HG02610 (cell line): ENCODE measurements around the gene TXNIP.
"Not testable (repeated sequence)": the region's sequence is repeated elsewhere in the genome, so short reads cannot be mapped to it uniquely, and the experiment has no call there.

Experiments used
- ATAC-seq: cut with Tn5 transposase; IDR thresholded peaks from one replicate; pipeline ENCODE4 v1.9.1; 2021; ENCODE audit warnings: mild to moderate bottlenecking, moderate library complexity; ENCODE audit not compliant: unreplicated experiment

The TXNIP gene, protein sequence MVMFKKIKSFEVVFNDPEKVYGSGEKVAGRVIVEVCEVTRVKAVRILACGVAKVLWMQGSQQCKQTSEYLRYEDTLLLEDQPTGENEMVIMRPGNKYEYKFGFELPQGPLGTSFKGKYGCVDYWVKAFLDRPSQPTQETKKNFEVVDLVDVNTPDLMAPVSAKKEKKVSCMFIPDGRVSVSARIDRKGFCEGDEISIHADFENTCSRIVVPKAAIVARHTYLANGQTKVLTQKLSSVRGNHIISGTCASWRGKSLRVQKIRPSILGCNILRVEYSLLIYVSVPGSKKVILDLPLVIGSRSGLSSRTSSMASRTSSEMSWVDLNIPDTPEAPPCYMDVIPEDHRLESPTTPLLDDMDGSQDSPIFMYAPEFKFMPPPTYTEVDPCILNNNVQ

DNA sequence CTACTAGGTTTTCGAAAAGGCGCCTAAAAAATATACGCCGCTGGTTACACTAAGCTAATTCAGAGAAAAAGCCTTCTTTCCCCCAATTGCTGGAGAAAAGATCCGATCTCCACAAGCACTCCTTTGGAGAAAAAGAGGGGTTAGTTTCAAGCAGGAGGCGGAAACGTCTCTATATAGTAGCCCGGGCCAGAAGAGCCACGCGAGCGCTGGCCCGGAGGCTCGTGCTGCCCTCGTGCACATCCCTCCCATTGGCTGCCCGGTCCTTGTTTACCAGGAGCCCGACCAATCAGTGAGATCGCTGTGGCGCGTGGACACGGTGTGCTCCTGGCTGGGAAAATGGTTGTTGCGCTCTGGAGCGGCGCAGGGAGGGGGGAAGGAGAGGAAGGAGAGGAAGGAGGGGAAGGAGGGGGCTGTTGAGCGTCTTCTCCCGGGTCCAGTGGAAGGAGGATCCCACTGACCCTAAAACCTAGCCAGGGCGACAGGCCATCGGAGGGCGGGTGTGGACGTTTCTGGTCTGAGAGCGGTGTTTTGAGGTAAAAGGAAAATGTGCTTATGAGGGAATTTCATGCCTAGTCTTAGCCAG is at the start of gene TXNIP:
TSS of gene TXNIP (minus strand) at position 147 of the 583 bp plus-strand sequence. CDS start 313 bp downstream, outside the sequence.
- peak; percentile 89 for ATAC-seq

DNA sequence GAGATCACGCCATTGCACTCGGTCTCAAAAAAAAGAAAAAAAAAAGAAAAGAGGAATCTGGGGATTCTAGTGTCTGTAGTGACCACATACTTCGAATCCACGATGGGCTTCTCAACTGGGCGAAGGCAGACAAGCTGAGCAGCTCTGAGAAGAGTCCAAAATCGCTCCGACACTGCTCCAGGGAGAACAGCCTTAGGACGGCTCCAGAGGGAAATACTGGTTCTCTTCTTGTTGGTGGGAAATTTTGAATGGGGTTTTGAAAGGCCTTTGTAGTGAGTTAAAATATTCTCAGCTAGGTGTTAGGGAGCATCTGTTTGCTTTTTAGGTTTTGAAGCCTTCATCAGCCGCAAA is 43.4 kb upstream of the TXNIP start:
- no peak for ATAC-seq

DNA sequence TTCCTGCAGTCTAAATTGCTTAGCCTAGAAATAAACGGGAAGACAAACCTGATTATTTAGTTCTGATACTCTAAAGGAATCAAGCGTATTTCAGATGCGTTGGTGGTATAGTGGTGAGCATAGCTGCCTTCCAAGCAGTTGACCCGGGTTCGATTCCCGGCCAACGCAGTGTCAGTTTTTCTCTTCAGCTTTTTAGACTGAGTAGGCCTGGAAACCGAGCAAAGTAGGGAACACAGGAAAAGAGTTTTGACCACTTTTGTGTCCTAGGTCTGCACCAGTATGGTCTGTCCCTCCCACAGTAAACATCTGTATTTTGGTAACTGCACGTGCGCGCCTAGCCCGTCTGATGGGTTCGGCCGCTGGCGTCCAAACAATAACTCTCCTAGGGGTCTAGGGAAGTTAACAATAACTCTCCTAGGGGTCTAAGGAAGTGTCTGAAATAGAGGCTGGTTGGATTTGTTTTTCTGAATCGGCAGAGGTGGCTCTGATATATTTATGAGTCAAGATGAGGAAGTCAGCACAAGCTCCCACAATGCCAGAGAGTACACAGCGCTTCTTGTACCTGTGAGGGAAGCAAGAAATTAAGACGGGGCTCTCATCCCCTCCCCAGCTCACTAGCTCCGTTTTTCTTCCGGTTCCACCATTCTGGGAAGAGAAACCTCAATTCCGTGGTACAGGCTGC is 40.7 kb upstream of the TXNIP start:
- ATAC-seq, result peak; percentile 36

DNA sequence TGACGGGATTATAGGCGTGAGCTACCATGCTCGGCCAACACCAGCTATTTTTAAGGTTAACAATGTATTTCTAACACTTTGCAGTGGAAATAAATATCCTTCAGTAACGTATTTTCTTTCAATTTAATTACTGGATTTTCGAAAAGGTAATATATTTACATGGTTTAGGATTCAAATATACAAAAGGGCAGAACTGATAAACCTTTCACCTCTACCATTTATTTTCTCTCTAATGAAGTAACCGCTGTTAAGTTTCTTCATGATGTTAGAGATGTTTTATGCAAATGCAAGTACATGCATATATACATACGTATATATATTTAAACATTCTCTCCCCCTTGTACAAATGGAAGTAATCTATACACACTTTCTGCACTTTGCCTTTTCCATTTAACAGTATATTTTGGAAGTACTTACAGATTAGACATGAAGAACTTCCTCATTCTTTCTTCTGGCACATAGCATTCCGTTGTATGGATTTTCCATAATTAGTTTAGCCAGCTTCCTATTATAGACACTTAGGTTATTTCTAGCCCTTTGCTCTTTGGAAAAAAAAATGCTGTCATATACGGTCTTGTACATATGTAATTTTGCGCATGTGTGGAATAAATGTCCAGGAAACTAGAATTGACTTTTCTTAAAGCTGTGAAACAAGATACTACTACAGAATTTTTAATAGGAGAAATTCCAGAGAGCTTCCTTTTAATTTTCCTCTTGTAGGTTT is 40.0 kb upstream of the TXNIP start:
- no peak for ATAC-seq

DNA sequence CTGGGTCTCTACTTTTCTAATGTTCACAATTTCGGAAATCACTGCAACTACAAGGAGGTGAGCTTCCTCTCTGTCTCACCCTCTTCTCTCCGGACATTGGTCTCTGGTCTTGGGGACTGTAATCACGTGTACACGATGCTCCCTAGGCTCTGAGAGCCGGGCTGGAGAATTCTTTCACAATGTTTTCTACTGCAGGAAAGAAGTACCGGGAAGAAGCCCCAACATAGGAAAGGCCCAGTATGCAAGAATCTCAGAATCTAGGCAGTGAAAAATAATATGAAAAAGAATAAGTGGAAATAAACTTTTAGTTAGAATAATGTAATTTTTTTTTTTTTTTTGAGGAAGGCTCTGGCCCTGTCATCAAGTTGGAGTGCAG is 38.7 kb upstream of the TXNIP start:
- ATAC-seq, result no peak

DNA sequence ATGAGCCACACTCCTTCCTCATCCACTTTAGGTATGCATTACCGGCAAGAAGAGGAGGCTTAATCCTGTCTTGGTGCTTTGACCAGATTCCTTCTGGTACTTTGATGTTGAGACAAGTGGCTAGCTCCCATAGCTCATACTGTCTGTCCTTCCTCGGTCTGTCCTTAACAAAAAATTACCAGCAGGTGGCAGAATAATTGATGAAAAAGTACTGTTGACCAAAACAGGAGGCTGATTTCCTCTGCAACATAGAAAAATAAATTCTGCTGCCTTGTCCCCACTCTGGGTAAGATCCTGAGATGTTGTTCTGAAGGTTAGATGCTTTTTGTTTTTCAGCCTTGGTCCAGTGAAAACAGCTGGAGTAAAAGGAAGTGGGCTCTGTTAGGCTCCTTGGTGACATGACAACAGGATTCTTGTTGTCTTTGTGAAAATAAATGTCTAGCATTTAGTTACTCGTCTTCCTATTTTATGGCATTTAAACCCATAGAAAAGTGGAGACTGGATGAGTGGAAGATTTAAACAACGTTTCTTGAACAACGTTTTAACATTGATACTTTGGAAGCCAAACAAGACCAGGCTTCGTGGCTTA is 36.3 kb upstream of the TXNIP start:
- ATAC-seq, result no peak

DNA sequence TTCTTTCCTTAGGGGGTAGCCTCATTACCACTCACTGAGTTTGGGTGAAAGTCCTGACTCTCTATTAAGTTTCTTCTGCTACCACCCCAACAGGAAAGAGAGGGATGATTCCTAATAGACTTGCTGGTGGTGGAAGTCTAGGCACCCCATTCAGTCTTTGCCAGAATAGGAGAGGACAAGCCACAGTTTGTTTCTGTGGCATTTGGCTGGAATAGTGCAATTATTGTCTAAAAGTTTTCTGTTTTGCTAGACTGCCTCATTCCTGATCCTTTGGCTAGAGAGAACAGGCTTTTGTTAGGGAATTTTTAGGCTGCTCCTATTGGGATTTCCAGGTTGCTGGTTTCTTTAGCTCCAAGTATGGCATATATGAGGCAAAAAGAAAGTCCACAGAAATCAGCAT is 35.1 kb upstream of the TXNIP start:
- ATAC-seq, result no peak

DNA sequence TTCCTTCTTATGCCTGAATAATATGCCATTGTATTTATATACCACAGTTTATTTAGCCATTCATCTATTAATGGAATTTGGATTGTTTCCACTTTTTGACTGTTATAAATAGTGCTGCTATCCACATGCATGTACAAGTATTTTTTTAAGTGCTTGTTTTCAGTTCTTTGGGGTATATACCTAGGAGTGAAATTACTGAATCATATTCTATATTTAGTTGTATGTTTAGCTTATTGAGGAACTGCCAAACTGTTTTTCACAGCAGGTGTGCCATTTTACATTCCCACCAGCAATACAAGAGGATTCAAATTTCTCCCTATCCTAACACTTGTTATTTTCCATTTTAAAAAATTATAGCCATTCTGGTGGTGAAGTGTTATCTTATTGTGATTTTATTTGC is 32.7 kb upstream of the TXNIP start:
- no peak for ATAC-seq

DNA sequence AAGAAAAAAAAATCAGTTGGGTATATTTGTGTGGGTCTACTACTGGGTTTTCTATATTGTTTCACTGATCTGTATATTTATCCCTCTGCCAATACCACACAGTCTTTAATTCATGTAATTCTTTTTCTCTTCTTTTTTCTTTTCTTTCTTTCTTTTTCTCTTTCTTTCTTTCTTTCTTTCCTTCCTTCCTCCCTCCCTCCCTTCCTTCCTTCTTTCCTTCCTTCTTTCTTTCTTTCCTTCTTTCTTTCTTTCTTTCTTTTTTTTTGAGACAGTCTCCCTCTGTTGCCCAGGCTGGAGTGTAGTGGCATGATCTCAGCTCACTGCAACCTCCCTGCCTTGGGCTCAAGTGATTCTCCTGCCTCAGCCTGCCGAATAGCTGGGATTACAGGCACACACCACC is 30.3 kb upstream of the TXNIP start:
- not testable (repeated sequence) for ATAC-seq

DNA sequence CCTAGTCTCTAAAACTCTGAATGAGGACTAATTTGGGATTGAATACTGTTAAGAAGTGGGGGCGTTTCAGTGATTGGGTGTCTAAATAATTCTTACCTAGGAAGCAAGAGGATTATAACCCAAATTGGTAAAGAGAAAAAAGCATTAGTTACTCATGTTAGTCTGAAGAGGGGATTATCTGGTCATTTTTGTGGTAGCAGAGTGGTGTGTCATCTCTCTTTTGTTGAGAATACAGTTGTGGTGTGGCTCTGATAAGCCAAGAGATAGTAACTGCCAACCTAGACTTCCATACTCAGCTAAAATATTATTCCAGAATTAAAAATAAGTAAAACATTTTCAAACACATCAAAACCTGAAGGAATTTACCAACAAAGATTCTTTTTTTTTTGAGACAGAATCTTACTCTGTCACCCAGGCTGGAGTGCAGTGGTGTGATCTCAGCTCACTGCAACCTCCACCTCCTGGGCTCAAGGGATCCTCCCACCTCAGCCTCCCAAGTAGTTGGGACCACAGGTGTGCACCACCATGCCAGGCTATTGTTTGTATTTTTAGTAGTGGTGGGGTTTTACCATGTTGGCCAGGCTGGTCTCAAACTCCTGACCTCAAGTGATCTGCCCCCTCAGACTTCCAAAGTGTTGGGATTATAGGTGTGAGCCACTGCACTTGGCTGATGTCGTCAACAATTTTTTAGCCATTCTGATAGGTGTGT is 29.6 kb upstream of the TXNIP start:
- ATAC-seq, result not testable (repeated sequence)

DNA sequence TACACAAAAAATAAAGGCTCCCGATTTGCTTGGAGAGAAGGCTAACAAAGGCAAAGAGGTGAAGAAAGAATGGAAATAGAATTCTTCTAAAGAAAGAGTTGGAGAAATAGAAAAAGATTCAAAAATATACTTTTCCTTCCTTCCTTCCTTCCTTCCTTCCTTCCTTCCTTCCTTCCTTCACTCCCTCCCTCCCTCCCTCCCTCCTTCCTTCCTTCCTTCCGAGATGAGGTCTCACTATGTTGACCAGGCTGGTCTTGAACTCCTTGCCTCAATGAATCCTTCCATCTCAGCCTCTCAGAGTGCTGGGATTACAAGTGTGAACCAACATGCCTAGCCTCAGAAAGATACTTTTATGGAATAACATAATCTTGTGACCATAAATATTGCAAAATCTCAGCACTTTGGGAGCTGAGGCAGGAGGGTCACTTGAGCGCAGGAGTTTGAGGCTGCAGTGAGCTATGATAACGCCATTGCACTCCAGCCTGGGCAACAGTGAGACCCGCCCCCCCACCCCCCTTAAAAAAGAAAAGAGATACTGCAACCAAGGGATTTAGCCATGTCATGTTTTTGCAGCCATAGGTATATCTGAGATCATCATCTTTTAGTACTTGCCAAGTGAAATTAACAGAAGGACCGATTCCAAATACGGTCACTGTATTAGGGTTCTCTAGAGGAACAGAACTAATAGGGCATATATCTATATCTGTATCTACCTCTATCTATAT is 26.2 kb upstream of the TXNIP start:
- ATAC-seq, result no peak

DNA sequence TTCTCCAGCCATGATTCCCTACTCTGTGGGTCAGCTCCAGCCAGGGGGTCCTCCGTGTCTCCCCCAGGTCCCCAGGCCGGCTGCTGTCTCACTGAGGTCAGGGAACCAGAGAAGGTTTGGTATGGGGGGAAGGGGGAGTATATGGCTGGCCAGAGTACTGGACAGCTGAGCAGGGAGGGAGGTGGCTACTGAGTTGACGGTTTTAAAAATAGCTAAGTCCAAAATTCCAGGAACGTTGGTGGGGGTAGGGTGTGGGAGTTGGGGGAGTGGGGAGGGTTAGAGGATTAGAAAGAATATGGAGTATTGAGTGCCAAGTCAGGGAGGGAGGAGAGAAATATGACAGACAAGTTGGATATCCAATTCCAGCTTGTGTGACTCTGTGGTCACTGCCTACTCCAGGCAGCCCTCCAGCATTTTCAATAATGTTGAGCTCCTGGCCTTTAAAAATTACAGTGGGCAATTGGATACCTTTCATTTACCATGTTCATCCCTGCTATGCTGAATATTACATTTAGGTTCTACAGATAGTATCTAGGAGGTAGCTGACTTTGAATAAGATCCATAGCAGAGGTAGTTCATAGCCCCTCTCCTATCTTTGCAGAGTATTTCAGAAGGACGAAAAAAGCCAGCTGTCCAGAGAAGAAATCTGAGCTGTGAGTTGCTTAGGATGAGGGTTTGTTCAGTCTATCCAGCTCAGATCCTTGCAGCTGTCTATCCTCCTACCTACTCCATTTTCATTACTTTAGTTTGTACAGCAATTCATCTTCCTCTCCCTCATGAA is 25.4 kb upstream of the TXNIP start, which contains the start of gene HJV:
TSS of gene HJV (minus strand) at position 114 of the 781 bp plus-strand sequence. CDS start 1,504 bp downstream, outside the sequence.
- ATAC-seq, result no peak

DNA sequence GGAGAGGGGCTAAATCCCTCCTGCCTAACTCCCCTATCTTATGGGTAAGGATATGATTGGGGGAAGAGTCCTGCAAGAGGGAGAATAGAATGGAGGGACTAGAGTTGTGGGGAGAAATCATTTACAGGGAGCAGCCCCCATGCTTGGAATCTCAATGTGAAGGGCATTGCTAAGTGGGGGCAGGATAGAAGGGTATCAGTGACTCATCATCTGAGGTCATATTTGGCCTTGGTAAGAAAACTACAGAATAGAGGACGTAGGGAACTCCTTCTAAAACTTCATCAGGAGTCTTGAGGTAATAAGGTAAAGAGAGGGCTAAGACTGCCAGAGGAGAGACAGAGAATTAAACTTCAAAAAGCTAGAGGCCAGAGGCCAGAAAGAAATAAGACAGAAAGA is 24.7 kb upstream of the TXNIP start:
- no peak for ATAC-seq

DNA sequence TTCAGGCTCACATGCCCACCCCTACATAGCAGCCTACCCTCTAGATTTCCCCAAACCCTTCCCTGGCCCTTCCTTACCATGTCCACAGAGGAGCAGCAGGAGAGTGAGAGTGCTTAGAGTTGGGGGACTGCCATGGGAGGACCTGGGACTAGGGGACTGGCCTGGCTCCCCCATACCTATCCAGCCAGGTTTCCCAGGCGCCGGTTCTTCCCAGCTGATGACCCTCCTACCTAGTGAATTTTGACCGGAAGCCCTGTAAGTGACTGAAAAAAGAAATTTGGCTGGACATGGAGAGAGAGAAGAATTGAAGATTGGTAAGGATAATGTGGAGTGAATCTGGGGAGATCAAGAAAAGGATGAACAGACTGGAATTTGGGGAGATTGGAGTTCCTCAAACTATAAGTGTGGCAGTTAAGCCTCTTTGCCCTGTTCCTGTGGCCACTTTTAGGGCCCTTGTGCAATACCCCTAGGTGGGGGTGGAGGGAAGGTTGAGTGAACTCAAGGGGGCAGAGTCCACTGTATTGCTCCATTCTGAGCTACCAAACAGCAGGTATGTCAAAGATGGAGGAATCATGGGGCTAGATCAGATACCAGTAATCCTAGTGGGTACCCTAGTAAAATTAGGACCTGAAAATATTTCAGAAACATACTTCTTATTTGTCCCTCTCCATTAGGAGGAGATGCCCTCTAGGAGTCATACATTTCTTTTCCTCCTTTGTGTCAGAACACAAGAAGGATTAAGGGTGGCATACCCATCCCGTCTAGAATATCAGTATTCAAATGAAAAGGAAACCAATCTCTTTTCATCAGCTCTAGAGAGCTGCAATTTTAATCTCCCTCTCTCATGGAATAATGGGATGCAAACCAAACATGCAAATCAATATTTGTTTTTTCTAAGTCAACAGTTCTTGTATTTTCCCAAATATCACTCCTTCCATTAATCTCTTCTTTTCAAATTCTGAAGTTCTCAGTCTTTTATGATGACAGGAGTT is 24.0 kb upstream of the TXNIP start:
- ATAC-seq, result no peak

DNA sequence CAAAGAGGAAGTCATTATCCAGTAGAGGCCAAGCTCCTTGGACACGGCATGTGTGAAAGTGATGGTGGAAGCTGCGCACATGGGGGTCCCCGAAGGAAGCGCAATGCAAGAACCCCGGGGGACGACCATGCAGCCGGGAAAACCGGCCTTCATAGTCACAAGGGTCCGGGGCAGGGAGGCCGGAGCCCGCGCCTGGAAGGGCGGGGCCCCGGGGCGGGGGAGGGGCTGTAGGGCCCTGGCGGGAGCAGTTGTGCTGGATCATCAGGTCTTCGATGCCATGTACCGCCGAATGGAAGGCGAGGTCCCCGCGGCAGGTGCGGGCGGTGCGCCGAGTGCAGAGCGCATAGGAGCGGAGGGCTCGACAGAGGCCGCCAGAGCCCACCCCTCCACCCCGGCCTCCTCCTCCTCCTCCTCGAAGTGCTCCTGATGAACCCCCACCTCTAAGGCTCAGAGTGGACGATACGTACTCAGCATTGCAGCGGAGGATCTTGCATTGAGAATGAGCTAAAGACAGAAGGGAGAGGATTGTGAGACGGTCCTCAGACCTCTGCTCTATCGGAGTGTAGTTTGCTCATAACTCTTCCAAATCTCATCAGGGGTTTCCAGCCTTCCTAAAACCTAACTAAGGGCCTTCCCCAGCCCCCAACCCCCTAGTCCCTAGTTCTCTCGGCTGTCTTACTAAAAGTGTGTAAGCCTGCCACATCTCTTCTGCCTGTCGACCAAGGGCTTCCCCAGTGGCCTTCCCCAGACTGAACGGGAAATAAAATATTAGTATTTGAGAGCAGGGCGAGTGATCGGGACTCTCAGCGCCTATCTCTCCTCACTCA is 23.1 kb upstream of the TXNIP start:
- no peak for ATAC-seq

DNA sequence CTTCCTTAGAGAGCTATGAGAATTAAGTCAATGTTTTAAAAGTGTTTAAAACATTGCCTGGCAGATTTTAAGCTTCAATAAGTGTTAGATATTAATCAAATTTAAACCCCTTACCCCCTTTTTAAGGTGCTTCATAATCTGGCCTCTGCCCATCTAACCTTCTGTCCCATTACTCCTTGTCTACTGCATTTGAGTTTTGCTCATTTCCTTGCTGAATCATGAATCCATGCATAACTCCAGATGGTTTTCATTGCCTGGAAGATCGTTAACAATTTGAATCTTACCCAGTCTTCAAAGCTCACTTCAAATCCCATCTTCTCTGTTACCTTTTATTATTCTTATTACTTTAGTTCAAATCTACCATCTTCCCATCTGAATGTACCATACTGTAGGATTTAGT is 20.5 kb upstream of the TXNIP start:
- no peak for ATAC-seq

DNA sequence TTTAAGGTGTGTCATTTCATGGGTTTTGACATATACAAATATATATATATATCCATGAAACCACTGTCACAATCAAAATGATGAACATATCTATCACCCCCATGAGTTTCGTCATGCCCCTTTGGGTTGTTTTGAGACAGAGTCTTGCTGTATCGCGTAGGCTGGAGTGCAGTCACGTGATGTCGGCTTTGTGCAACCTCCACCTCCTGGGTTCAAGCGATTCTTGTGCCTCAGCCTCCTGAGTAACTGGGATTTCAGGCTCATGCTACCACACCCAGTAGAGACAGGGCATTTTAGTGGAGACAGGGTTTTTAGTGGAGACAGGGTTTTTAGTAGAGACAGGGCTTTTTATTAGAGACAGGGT is 17.2 kb upstream of the TXNIP start:
- no peak for ATAC-seq
